ENCODE results near the gene CAPN6. TPM values are rescaled to one million over a fixed set of nuclear protein-coding genes. Genes with fewer than 3 reads are reported as not detected.

The CAPN6 gene
- total RNA-seq, 1 experiment from 2014 or later, result not detected

DNA sequence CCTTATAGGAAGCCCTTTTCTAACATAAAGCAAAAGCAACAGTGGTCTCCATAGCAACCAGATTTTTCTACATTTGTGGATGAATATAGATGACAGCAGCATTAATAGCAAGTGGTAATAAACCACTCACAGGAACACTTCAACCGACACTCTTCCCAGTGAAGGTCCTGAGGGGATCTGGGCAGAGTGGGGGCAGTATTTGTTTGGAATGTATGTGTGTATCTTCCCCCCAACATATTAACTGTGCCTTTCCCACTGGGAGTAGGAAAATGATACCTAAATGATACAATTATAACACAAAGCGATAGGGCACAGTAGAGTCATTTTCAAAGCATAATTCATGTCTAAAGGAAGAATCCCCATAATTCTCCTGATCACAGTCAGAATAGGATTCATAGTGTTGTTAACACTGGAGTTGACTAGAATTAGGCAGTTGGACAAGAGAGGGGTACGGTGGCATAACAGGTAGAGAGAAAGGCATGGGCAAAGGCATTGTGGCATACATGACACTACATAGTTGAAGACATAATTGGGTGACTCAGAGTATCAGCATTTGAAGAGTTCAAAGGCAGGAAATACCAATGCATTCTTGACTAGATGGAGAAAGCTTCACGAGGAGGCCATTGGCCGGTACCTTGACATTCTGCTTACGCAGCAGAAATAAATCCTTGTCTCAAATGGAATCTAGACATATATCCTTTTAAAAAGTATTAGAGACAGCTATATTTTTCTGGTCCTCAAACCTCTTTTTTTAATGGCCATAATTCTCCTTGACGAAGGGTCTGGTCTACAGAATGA is 15.2 kb downstream of the CAPN6 start:
- DNase-seq, result no peak
- H3K4me3 ChIP-seq, result no peak overlapping the region
- no peaks in the 10 kb centered on the region for H3K36me3 ChIP-seq
- H3K27me3 ChIP-seq, result no peaks in the 10 kb centered on the region
- no peaks in the 10 kb centered on the region for H3K9me3 ChIP-seq

DNA sequence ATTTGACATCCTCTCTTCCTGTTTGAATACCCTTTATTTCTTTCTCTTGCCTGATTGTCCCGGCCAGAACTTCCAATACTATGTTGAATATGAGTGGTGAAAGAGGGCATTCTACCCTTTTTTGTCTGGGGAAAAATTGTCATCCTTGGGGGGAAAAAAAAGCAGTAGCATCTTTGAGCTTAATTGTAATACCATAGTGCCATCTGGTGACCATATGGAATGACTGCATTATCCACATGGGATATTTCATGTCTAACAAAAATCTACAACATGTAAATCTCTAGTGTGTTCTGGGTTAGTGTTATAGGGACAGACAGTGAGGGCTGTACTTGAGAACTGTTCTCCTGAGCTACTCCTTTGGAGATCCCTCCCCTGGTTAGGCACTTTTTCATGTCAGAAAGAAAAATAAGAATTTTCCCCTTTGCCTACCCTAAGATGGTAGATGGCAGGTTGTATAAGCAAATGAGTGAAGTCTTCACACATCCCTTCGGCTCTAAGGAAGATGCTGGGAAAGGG is 26.0 kb downstream of the CAPN6 start:
- Histone ChIP-seq H3K27me3 (no peaks in the 10 kb centered on the region), H3K36me3 (no peaks in the 10 kb centered on the region), H3K4me3 (no peak overlapping the region), H3K9me3 (no peaks in the 10 kb centered on the region)
- DNase-seq, result no peak

DNA sequence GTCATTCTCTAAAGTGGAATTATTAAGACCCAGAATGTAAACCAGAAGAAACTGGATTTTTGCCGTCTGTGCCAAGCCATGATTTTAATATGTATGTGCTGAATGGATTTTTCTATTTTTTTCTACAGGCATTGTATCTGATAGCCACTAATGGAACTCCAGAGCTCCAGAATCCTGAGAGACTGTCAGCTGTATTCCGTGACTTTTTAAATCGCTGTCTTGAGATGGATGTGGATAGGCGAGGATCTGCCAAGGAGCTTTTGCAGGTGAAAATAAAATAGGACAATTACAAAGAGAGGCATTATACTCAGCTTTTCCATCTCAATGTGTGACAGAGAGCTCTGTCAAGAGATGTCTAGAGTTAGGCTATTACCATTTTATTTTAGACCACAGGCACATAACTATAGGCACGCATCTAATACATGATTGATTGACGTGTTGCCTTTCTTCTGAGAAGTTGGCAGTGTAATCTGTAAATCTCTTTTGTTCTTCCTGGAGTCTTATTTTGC is 53.9 kb downstream of the CAPN6 start:
- DNase-seq, result no peak
- H3K4me3 ChIP-seq, result no peak overlapping the region
- no peaks in the 10 kb centered on the region for H3K36me3 ChIP-seq
- H3K27me3 ChIP-seq, result no peaks in the 10 kb centered on the region
- no peaks in the 10 kb centered on the region for H3K9me3 ChIP-seq

DNA sequence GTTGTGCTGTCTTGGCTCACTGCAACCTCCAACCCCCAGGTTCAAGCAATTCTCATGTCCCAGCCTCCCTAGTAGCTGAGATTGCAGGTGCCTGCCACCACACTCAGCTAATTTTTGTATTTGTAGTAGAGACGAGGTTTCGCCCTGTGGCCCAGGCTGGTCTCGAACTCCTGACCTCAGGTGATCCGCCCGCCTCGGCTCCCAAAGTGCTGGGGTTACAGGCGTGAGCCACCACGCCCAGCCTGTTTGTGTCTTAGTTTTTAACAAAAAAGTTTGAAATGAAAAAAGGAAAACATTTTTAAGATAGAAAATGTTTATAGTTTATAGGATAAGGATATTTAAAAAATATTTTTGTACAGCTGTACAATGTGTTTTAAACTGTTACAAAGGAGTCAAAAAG is 62.4 kb downstream of the CAPN6 start:
- Histone ChIP-seq H3K9me3 (no peaks in the 10 kb centered on the region), H3K4me3 (no peak overlapping the region), H3K36me3 (no peaks in the 10 kb centered on the region), H3K27me3 (no peaks in the 10 kb centered on the region)
- DNase-seq, result no peak

DNA sequence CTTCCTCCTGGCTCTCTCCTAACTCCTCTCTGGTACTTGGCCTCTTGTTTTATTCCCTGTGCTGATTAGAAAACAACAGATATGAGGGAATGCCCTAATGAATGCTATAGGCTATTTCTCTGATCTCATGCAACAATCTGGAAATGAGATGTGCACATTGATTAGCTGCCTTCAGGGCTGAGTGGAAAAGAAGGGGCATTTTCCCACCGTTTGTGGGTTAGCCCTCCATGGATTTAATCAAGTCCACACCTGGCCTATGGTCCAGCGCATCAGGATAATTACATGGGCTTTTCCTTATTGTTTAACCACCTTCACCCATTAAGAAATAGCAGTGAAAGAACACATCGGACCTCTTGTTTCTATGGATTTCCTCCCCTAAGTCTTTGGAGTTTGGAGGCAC is 70.0 kb downstream of the CAPN6 start:
- no peaks in the 10 kb centered on the region for H3K36me3 ChIP-seq
- no peak for DNase-seq

DNA sequence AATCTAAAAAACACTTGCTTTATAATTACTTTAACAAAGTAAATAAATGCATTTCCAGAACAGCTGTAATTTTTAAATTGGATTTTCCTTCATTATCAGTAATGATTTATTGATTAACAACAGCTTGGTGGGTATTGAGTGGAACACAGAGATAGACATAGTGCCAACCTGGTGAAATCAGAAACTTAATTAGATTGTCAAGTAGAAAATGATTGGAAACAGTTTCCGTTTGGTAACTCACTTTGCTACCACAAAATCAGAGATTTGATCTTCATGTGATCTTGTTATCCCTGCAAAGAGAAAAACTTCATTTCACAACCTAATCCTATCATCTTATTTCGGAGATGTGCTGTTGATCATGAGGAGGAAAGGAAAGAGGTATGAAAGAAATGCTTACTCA is 70.8 kb downstream of the CAPN6 start:
- H3K4me3 ChIP-seq, result no peak overlapping the region
- H3K36me3 ChIP-seq, result no peaks in the 10 kb centered on the region
- H3K27me3 ChIP-seq, result no peaks in the 10 kb centered on the region; the same call in 1 of the 2 replicates
- DNase-seq, result no peak
- no peaks in the 10 kb centered on the region for H3K9me3 ChIP-seq

More for the DNA sequence above, 70.0 kb downstream of the CAPN6 start:
- Histone ChIP-seq H3K9me3 (no peaks in the 10 kb centered on the region), H3K27me3 (no peaks in the 10 kb centered on the region; the same call in 1 of the 2 replicates), H3K4me3 (no peak overlapping the region)

Other genes starting within 250 kb of the CAPN6 start
- not detected in 2 replicates for gene PAK3, start 174.3 kb downstream of the CAPN6 start, total RNA-seq (2014; rRNA removed; shearing (Covaris generic); ENCODE audit: low replicate concordance)
- gene DCX, start 141.7 kb upstream of the CAPN6 start, total RNA-seq (2014; rRNA removed; shearing (Covaris generic); ENCODE audit: low replicate concordance), result not detected in 2 replicates
- not detected in 2 replicates for gene SERTM2, start 241.2 kb upstream of the CAPN6 start, total RNA-seq (2014; rRNA removed; shearing (Covaris generic); ENCODE audit: low replicate concordance)